HEK293 (cell line): ENCODE measurements around the gene CCDC85C.

Source experiments
- HOXA7 ChIP-seq: sonication (generic); formaldehyde crosslinking; IDR thresholded peaks from 2 replicates; pipeline ENCODE4 v1.8.1; 2022; ENCODE audit warnings: missing genetic modification reagents, borderline replicate concordance
- KLF8 ChIP-seq: fragments of 450-650 bp; formaldehyde crosslinking; IDR thresholded peaks from 2 replicates; pipeline ENCODE4 v1.5.1; 2016; ENCODE audit warnings: missing biosample characterization, missing genetic modification characterization
- PRDM6 ChIP-seq: fragments of 450-650 bp; formaldehyde crosslinking; IDR thresholded peaks from 2 replicates; pipeline ENCODE4 v1.5.1; 2017; ENCODE audit warnings: missing biosample characterization, missing genetic modification characterization
- SCRT2 ChIP-seq: fragments of 450-650 bp; formaldehyde crosslinking; IDR thresholded peaks from 2 replicates; pipeline ENCODE4 v1.5.1; 2016; ENCODE audit warnings: missing biosample characterization, missing genetic modification characterization
- ZBTB20 ChIP-seq: fragments of 450-650 bp; formaldehyde crosslinking; IDR thresholded peaks from 2 replicates; pipeline ENCODE4 v1.5.1; 2016; ENCODE audit warnings: missing biosample characterization, missing genetic modification characterization
- ZBTB26 ChIP-seq: fragments of 450-650 bp; formaldehyde crosslinking; optimal IDR thresholded peaks from 2 replicates; pipeline ENCODE3; 2016; ENCODE audit warnings: missing biosample characterization, mild to moderate bottlenecking, missing genetic modification characterization
- ZEB2 ChIP-seq: fragments of 450-650 bp; formaldehyde crosslinking; IDR thresholded peaks from 2 replicates; pipeline ENCODE4 v1.5.1; 2016; ENCODE audit warnings: missing biosample characterization, missing genetic modification characterization
- ZNF121 ChIP-seq: fragments of 450-650 bp; formaldehyde crosslinking; IDR thresholded peaks from 2 replicates; pipeline ENCODE4 v1.5.1; 2016; ENCODE audit warnings: missing biosample characterization, missing genetic modification characterization
- ZNF174 ChIP-seq: fragments of 450-650 bp; formaldehyde crosslinking; IDR thresholded peaks from 2 replicates; pipeline ENCODE4 v1.5.0; 2017; ENCODE audit warnings: missing biosample characterization, mild to moderate bottlenecking, missing genetic modification characterization
- ZNF214 ChIP-seq: fragments of 450-650 bp; formaldehyde crosslinking; IDR thresholded peaks from 2 replicates; pipeline ENCODE4 v1.5.1; 2017; ENCODE audit warnings: missing biosample characterization, mild to moderate bottlenecking, missing genetic modification characterization, borderline replicate concordance
- ZNF23 ChIP-seq: fragments of 450-650 bp; formaldehyde crosslinking; IDR thresholded peaks from 2 replicates; pipeline ENCODE4 v1.5.1; 2016; ENCODE audit warnings: missing biosample characterization, missing genetic modification characterization, borderline replicate concordance
- ZNF335 ChIP-seq: fragments of 450-650 bp; formaldehyde crosslinking; conservative IDR thresholded peaks from 2 replicates; pipeline ENCODE4 v1.5.1; 2016; ENCODE audit warnings: missing biosample characterization, missing genetic modification characterization
- ZNF391 ChIP-seq: fragments of 450-650 bp; formaldehyde crosslinking; IDR thresholded peaks from 2 replicates; pipeline ENCODE4 v1.5.1; 2016; ENCODE audit warnings: low read depth, missing biosample characterization, missing genetic modification characterization, borderline replicate concordance
- ZNF518A ChIP-seq: fragments of 450-650 bp; formaldehyde crosslinking; conservative IDR thresholded peaks from 2 replicates; pipeline ENCODE4 v1.5.1; 2016; ENCODE audit warnings: low read depth, missing biosample characterization, missing genetic modification characterization
- ZNF624 ChIP-seq: fragments of 450-650 bp; formaldehyde crosslinking; IDR thresholded peaks from 2 replicates; pipeline ENCODE4 v1.5.1; 2017; ENCODE audit warnings: missing biosample characterization, missing genetic modification characterization
- ZNF664 ChIP-seq: fragments of 450-650 bp; formaldehyde crosslinking; IDR thresholded peaks from 2 replicates; pipeline ENCODE4 v1.5.1; 2016; ENCODE audit warnings: missing biosample characterization, missing genetic modification characterization
- ZNF747 ChIP-seq: fragments of 450-650 bp; formaldehyde crosslinking; IDR thresholded peaks from 2 replicates; pipeline ENCODE4 v1.5.1; 2016; ENCODE audit warnings: missing biosample characterization, missing genetic modification characterization
- ZNF76 ChIP-seq: fragments of 450-650 bp; formaldehyde crosslinking; IDR thresholded peaks from 2 replicates; pipeline ENCODE4; 2016; ENCODE audit warnings: low read depth, missing biosample characterization, missing genetic modification characterization, borderline replicate concordance
- ZNF777 ChIP-seq: fragments of 450-650 bp; formaldehyde crosslinking; IDR thresholded peaks from 2 replicates; pipeline ENCODE4 v1.5.1; 2017; ENCODE audit warnings: missing biosample characterization, missing genetic modification characterization, borderline replicate concordance
- ZNF843 ChIP-seq: fragments of 450-650 bp; formaldehyde crosslinking; IDR thresholded peaks from 2 replicates; pipeline ENCODE4 v1.5.1; 2016; ENCODE audit warnings: missing biosample characterization, missing genetic modification characterization
- ZSCAN23 ChIP-seq: fragments of 450-650 bp; formaldehyde crosslinking; IDR thresholded peaks from 2 replicates; pipeline ENCODE4 v1.5.1; 2016; ENCODE audit warnings: missing biosample characterization, missing genetic modification characterization
- ZXDB ChIP-seq: fragments of 450-650 bp; formaldehyde crosslinking; IDR thresholded peaks from 2 replicates; pipeline ENCODE4 v1.5.1; 2016; ENCODE audit warnings: missing biosample characterization, missing genetic modification characterization
- TF ChIP-seq, protein P1 (sequence below): fragments of 450-650 bp; formaldehyde crosslinking; IDR thresholded peaks from 2 replicates; pipeline ENCODE4 v1.5.1; 2016; ENCODE audit warnings: missing biosample characterization, missing genetic modification characterization
- TF ChIP-seq, protein P2 (sequence below): fragments of 450-650 bp; formaldehyde crosslinking; IDR thresholded peaks from 2 replicates; pipeline ENCODE4 v1.5.1; 2016; ENCODE audit warnings: missing biosample characterization, missing genetic modification characterization
- TF ChIP-seq, protein P3 (sequence below): sonication (generic); formaldehyde crosslinking; IDR thresholded peaks from 2 replicates; pipeline ENCODE4 v1.8.1; 2022; ENCODE audit warnings: mild to moderate bottlenecking, moderate library complexity, missing genetic modification reagents

CCDC85C gene

GRCh38 chr14:99480917-99481744 is 122.9 kb downstream of the CCDC85C start, which contains the start of gene CCNK (continued):
- TF ChIP-seq, protein P1, sequence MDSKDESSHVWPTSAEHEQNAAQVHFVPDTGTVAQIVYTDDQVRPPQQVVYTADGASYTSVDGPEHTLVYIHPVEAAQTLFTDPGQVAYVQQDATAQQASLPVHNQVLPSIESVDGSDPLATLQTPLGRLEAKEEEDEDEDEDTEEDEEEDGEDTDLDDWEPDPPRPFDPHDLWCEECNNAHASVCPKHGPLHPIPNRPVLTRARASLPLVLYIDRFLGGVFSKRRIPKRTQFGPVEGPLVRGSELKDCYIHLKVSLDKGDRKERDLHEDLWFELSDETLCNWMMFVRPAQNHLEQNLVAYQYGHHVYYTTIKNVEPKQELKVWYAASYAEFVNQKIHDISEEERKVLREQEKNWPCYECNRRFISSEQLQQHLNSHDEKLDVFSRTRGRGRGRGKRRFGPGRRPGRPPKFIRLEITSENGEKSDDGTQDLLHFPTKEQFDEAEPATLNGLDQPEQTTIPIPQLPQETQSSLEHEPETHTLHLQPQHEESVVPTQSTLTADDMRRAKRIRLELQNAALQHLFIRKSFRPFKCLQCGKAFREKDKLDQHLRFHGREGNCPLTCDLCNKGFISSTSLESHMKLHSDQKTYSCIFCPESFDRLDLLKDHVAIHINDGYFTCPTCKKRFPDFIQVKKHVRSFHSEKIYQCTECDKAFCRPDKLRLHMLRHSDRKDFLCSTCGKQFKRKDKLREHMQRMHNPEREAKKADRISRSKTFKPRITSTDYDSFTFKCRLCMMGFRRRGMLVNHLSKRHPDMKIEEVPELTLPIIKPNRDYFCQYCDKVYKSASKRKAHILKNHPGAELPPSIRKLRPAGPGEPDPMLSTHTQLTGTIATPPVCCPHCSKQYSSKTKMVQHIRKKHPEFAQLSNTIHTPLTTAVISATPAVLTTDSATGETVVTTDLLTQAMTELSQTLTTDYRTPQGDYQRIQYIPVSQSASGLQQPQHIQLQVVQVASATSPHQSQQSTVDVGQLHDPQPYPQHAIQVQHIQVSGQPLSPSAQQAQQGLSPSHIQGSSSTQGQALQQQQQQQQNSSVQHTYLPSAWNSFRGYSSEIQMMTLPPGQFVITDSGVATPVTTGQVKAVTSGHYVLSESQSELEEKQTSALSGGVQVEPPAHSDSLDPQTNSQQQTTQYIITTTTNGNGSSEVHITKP (tag by site-specific recombination) = peak; percentile 77
- TF ChIP-seq PRDM6 (tag by site-specific recombination) (no peak), ZNF335 (tag by site-specific recombination) (peak; percentile 92), ZEB2 (tag by site-specific recombination) (peak; percentile 98), ZBTB20 (tag by site-specific recombination) (peak; percentile 88), ZNF391 (tag by site-specific recombination) (peak; percentile 76; the same call in 1 of the 2 replicates), ZNF624 (no peak), ZNF121 (tag by site-specific recombination) (no peak), ZNF518A (tag by site-specific recombination) (no peak), ZNF777 (tag by site-specific recombination) (no peak), KLF8 (tag by site-specific recombination) (peak; percentile 94), HOXA7 (CRISPR knock-in tag) (no peak), ZXDB (peak; percentile 84), ZNF747 (no peak), SCRT2 (tag by site-specific recombination) (no peak), ZNF214 (tag by site-specific recombination) (no peak), ZNF664 (tag by site-specific recombination) (no peak), ZBTB26 (tag by site-specific recombination) (peak; percentile 63), ZNF843 (tag by site-specific recombination) (peak; percentile 72), ZNF174 (no peak), ZNF23 (tag by site-specific recombination) (no peak), ZSCAN23 (tag by site-specific recombination) (no peak), ZNF76 (tag by site-specific recombination) (peak; percentile 92)
- TF ChIP-seq, protein P2, sequence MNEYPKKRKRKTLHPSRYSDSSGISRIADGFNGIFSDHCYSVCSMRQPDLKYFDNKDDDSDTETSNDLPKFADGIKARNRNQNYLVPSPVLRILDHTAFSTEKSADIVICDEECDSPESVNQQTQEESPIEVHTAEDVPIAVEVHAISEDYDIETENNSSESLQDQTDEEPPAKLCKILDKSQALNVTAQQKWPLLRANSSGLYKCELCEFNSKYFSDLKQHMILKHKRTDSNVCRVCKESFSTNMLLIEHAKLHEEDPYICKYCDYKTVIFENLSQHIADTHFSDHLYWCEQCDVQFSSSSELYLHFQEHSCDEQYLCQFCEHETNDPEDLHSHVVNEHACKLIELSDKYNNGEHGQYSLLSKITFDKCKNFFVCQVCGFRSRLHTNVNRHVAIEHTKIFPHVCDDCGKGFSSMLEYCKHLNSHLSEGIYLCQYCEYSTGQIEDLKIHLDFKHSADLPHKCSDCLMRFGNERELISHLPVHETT = peak; percentile 79
- TF ChIP-seq, protein P3, sequence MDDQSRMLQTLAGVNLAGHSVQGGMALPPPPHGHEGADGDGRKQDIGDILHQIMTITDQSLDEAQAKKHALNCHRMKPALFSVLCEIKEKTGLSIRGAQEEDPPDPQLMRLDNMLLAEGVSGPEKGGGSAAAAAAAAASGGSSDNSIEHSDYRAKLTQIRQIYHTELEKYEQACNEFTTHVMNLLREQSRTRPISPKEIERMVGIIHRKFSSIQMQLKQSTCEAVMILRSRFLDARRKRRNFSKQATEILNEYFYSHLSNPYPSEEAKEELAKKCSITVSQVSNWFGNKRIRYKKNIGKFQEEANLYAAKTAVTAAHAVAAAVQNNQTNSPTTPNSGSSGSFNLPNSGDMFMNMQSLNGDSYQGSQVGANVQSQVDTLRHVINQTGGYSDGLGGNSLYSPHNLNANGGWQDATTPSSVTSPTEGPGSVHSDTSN (CRISPR knock-in tag) = no peak
